ENCODE measurements around the gene BICC1. TPM values are rescaled to one million over a fixed set of nuclear protein-coding genes. Genes with fewer than 3 reads are reported as not detected.

BICC1 gene
- total RNA-seq, 4 donors from 2014 or later = 4.7 to 29.7 (median 18.0) TPM

DNA sequence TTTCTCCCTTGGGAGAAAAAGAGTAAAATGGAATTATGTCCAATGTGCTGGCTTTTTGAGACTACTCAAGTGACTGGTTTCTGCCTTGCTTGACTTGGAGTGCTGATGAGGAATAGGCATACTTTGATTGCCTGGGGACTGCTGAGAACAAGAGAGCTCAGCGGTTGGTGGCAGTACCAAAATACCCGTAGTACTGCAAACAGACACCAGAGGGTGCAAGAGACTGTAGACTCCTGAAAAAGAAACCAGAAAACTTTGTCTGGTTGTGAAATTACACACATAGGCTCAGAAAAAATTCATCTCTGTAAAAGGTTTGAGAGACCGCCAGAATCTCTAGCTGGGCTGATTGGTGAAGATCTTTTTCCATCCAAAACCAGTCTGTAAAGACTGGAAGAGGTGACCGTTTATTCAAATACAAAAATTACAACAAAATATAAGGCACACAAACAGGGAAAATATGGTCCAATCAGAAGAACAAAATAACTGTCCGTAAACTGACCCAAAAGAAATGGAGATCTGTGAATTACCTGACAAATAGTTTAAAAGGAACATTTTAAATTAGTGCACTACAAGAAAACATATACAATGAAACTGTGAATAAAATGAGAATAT lies 18.5 kb downstream of the BICC1 start:
- Histone ChIP-seq H3K9me3 (no peaks in the 10 kb centered on the region), H3K27me3 (no peaks in the 10 kb centered on the region), H3K4me3 (no peak overlapping the region), H3K27ac (no peak overlapping the region), H3K4me1 (peaks cover 0 to 6% of the 10 kb centered on the region in 2 donors), H3K36me3 (no peaks in the 10 kb centered on the region)
- in situ Hi-C loops (cut with MboI; ENCODE audit: low sequenced_read_pairs in 4 of 4) = no loop called here
- TF ChIP-seq, protein P1, sequence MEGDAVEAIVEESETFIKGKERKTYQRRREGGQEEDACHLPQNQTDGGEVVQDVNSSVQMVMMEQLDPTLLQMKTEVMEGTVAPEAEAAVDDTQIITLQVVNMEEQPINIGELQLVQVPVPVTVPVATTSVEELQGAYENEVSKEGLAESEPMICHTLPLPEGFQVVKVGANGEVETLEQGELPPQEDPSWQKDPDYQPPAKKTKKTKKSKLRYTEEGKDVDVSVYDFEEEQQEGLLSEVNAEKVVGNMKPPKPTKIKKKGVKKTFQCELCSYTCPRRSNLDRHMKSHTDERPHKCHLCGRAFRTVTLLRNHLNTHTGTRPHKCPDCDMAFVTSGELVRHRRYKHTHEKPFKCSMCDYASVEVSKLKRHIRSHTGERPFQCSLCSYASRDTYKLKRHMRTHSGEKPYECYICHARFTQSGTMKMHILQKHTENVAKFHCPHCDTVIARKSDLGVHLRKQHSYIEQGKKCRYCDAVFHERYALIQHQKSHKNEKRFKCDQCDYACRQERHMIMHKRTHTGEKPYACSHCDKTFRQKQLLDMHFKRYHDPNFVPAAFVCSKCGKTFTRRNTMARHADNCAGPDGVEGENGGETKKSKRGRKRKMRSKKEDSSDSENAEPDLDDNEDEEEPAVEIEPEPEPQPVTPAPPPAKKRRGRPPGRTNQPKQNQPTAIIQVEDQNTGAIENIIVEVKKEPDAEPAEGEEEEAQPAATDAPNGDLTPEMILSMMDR (IDR thresholded peaks at IDR 0.05 in 4 of 5, conservative IDR thresholded peaks at IDR 0.05 in 1 of 5) = peak; percentile 37 to 64 (median 60)
- no peak for TF ChIP-seq POLR2A (IDR thresholded peaks at IDR 0.05)
- no peak for ATAC-seq
- intact Hi-C loops (cut with DNase I; ENCODE audit: low total_unique reads) = no loop called here
- peak in 1 of 2 donors; percentile 27 for DNase-seq

DNA sequence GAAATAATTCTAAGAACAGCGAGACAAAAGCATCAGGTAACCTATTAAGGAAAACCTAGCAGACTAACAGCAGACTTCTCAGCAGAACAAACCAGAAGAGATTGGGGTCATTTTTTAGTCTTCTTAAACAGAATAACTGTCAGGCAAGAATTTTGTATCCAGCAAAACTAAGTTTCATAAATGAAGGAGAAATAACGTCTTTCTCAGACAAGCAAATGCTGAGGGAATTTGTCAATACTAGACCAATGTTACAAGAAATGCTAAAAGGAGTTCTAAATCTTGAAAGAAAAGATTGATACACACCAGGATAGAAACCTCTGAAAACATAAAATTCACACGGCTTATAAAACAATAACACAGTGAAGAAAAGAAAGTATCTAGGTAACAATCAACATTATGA lies 22.6 kb downstream of the BICC1 start:
- Histone ChIP-seq H3K27ac (no peak overlapping the region), H3K4me1 (no peaks in the 10 kb centered on the region), H3K36me3 (no peaks in the 10 kb centered on the region), H3K9me3 (no peaks in the 10 kb centered on the region), H3K27me3 (no peaks in the 10 kb centered on the region), H3K4me3 (no peak overlapping the region)
- no peak for DNase-seq
- intact Hi-C loops (cut with DNase I; ENCODE audit: low total_unique reads) = no loop called here
- no peak for ATAC-seq
- TF ChIP-seq POLR2A (IDR thresholded peaks at IDR 0.05) = no peak
- in situ Hi-C loops (cut with MboI; ENCODE audit: low sequenced_read_pairs in 4 of 4) = no loop called here

GRCh38 chr10:58543141-58543540 lies 30.5 kb downstream of the BICC1 start:
- no peaks in the 10 kb centered on the region for H3K27me3 ChIP-seq
- in situ Hi-C loops (cut with MboI; ENCODE audit: low sequenced_read_pairs in 4 of 4) (no loop called here), intact Hi-C loops (cut with DNase I; ENCODE audit: low total_unique reads) (no loop called here)
- peak overlapping the region in 1 of 4 donors; percentile 29 for H3K27ac ChIP-seq
- ATAC-seq = no peak
- H3K4me1 ChIP-seq = peaks cover 13 to 20% of the 10 kb centered on the region in 2 donors
- DNase-seq = no peak
- TF ChIP-seq, protein P1 (IDR thresholded peaks at IDR 0.05 in 4 of 5, conservative IDR thresholded peaks at IDR 0.05 in 1 of 5) = no peak
- no peak for TF ChIP-seq POLR2A (IDR thresholded peaks at IDR 0.05)
- no peaks in the 10 kb centered on the region for H3K9me3 ChIP-seq
- no peaks in the 10 kb centered on the region for H3K36me3 ChIP-seq
- H3K4me3 ChIP-seq = no peak overlapping the region

DNA sequence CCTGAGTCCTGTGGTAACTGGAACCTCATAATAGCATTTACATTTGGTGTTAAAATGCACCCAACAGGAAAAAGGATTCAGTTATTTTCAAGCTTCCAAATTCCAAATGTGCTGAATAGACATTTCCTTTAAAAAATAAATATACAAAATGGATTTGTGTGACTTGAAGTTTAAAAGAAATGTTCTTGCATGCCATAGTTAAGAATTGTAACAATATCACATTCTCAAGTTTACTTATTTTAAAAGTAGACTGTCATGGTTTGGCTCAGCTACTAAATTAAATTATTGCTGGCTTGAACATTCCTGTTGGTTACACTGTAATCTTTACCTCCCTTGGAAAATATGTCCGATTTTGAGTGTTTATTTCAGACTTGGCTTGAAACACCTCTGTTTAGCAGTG lies 31.5 kb downstream of the BICC1 start:
- Histone ChIP-seq H3K9me3 (no peaks in the 10 kb centered on the region), H3K4me1 (peaks cover 14 to 21% of the 10 kb centered on the region in 2 donors), H3K27me3 (no peaks in the 10 kb centered on the region), H3K36me3 (no peaks in the 10 kb centered on the region), H3K4me3 (no peak overlapping the region), H3K27ac (peak overlapping the region in 1 of 4 donors; percentile 61)
- DNase-seq (no peak), ATAC-seq (no peak)
- in situ Hi-C loops (cut with MboI; ENCODE audit: low sequenced_read_pairs in 4 of 4) = no loop called here
- TF ChIP-seq, protein P1 (IDR thresholded peaks at IDR 0.05 in 4 of 5, conservative IDR thresholded peaks at IDR 0.05 in 1 of 5) = no peak
- TF ChIP-seq POLR2A (IDR thresholded peaks at IDR 0.05) = no peak
- intact Hi-C loops (cut with DNase I; ENCODE audit: low total_unique reads) = no loop called here

DNA sequence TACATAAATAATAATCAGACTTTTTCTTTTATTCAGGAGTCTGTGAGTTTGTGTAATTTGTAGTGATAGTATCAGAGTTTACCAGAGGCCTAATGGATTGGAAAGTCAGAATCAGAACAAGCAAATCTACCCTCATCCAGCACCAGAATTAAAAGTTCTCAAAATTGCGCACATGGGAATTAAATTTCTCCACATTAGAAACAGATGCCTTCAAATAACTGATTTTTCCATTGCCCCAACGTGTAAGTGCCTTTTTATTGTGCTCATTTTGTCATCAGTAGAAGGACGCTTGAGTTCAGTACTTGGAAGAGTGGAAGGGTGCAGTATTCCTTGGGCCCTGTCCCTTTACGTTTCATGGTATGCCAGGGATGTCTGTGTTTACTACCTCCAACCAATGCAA lies 32.8 kb downstream of the BICC1 start:
- Histone ChIP-seq H3K9me3 (no peaks in the 10 kb centered on the region), H3K27ac (peak overlapping the region; percentile 8 to 61 (median 30)), H3K4me1 (peaks cover 14 to 21% of the 10 kb centered on the region in 2 donors), H3K4me3 (no peak overlapping the region), H3K27me3 (no peaks in the 10 kb centered on the region), H3K36me3 (no peaks in the 10 kb centered on the region)
- in situ Hi-C loops (cut with MboI; ENCODE audit: low sequenced_read_pairs in 4 of 4) (no loop called here), intact Hi-C loops (cut with DNase I; ENCODE audit: low total_unique reads) (no loop called here)
- DNase-seq = no peak
- TF ChIP-seq, protein P1 (IDR thresholded peaks at IDR 0.05 in 4 of 5, conservative IDR thresholded peaks at IDR 0.05 in 1 of 5) = no peak
- TF ChIP-seq POLR2A (IDR thresholded peaks at IDR 0.05) = no peak
- ATAC-seq = peak in 1 of 2 donors; percentile 18
